ENCODE data around the gene NEU1. TPM values are rescaled to one million over a fixed set of nuclear protein-coding genes. Genes with fewer than 3 reads are reported as not detected.

The NEU1 gene
- total RNA-seq, 1 donor from 2014 or later, result 26.0 TPM

- H3K9me3 ChIP-seq, result no peaks in the 10 kb centered on the region
- intact Hi-C loops (cut with DNase I), result loop anchor here (5.0 kb wide), 2 partner anchors 107 to 152 kb away; partner anchors contain the start of genes DDAH2 and LY6G5C
- TF ChIP-seq, protein P1, sequence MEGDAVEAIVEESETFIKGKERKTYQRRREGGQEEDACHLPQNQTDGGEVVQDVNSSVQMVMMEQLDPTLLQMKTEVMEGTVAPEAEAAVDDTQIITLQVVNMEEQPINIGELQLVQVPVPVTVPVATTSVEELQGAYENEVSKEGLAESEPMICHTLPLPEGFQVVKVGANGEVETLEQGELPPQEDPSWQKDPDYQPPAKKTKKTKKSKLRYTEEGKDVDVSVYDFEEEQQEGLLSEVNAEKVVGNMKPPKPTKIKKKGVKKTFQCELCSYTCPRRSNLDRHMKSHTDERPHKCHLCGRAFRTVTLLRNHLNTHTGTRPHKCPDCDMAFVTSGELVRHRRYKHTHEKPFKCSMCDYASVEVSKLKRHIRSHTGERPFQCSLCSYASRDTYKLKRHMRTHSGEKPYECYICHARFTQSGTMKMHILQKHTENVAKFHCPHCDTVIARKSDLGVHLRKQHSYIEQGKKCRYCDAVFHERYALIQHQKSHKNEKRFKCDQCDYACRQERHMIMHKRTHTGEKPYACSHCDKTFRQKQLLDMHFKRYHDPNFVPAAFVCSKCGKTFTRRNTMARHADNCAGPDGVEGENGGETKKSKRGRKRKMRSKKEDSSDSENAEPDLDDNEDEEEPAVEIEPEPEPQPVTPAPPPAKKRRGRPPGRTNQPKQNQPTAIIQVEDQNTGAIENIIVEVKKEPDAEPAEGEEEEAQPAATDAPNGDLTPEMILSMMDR (IDR thresholded peaks at IDR 0.05), result no peak
- peak; percentile 88 to 94 for TF ChIP-seq POLR2AphosphoS5 (IDR thresholded peaks at IDR 0.05; ENCODE audit: insufficient read depth in 1 of 2, low read depth in 1 of 2)
- TF ChIP-seq POLR2A (IDR thresholded peaks at IDR 0.05), result peak in 1 of 2 donors; percentile 38
- DNase-seq (ENCODE audit: extremely low spot score in 2 of 2), result peak in 1 of 2 donors; percentile 93
- H3K27ac ChIP-seq, result peak overlapping the region; percentile 94
- peaks cover 2 to 30% of the 10 kb centered on the region in 2 donors for H3K36me3 ChIP-seq
- H3K27me3 ChIP-seq, result no peaks in the 10 kb centered on the region
- H3K4me1 ChIP-seq, result peaks cover 69% of the 10 kb centered on the region
- H3K4me3 ChIP-seq, result peak overlapping the region; percentile 78 to 85
These were observed 28.0 kb downstream of the NEU1 start for GRCh38 chr6:31834367-31835250.

- intact Hi-C loops (cut with DNase I), result loop anchor here (5.0 kb wide), 2 partner anchors 104 to 149 kb away; partner anchors contain the start of genes DDAH2 and LY6G5C
- Histone ChIP-seq H3K27me3 (no peaks in the 10 kb centered on the region), H3K9me3 (no peaks in the 10 kb centered on the region), H3K27ac (peak overlapping the region; percentile 94), H3K4me3 (peak overlapping the region; percentile 51 to 74), H3K4me1 (peaks cover 44% of the 10 kb centered on the region), H3K36me3 (peaks cover 0 to 5% of the 10 kb centered on the region in 2 donors)
- peak in 1 of 2 donors; percentile 15 for TF ChIP-seq POLR2AphosphoS5 (IDR thresholded peaks at IDR 0.05; ENCODE audit: insufficient read depth in 1 of 2, low read depth in 1 of 2)
- TF ChIP-seq, protein P1 (IDR thresholded peaks at IDR 0.05), result no peak
- no peak for DNase-seq (ENCODE audit: extremely low spot score in 2 of 2)
These were observed 31.0 kb downstream of the NEU1 start for GRCh38 chr6:31831350-31832215.

GRCh38 chr6:31830886-31831335 lies 31.7 kb downstream of the NEU1 start:
- intact Hi-C loops (cut with DNase I), result loop anchor here (5.0 kb wide), 2 partner anchors 104 to 149 kb away; partner anchors contain the start of genes DDAH2 and LY6G5C
- H3K4me3 ChIP-seq, result peak overlapping the region; percentile 51 to 74
- DNase-seq (ENCODE audit: extremely low spot score in 2 of 2), result no peak
- H3K36me3 ChIP-seq, result peaks cover 0 to 5% of the 10 kb centered on the region in 2 donors
- no peaks in the 10 kb centered on the region for H3K27me3 ChIP-seq
- peaks cover 44% of the 10 kb centered on the region for H3K4me1 ChIP-seq
- TF ChIP-seq, protein P1 (IDR thresholded peaks at IDR 0.05), result no peak
- no peak for TF ChIP-seq POLR2A (IDR thresholded peaks at IDR 0.05)
- no peak for TF ChIP-seq POLR2AphosphoS5 (IDR thresholded peaks at IDR 0.05; ENCODE audit: insufficient read depth in 1 of 2, low read depth in 1 of 2)
- no peaks in the 10 kb centered on the region for H3K9me3 ChIP-seq
- H3K27ac ChIP-seq, result peak overlapping the region; percentile 94

- Histone ChIP-seq H3K4me1 (peaks cover 47% of the 10 kb centered on the region), H3K27ac (peak overlapping the region; percentile 94)
- intact Hi-C loops (cut with DNase I), result loop anchor here (5.0 kb wide), 2 partner anchors 102 to 147 kb away; partner anchors contain the start of genes DDAH2 and LY6G5C
These were observed 32.9 kb downstream of the NEU1 start for GRCh38 chr6:31829633-31830283.

More at GRCh38 chr6:31829633-31830283, 32.9 kb downstream of the NEU1 start:
- Histone ChIP-seq H3K4me3 (peak overlapping the region; percentile 51 to 74), H3K9me3 (no peaks in the 10 kb centered on the region), H3K36me3 (peaks cover 0 to 5% of the 10 kb centered on the region in 2 donors), H3K27me3 (no peaks in the 10 kb centered on the region)
- TF ChIP-seq POLR2AphosphoS5 (IDR thresholded peaks at IDR 0.05; ENCODE audit: insufficient read depth in 1 of 2, low read depth in 1 of 2) (peak; percentile 88 to 98), POLR2A (IDR thresholded peaks at IDR 0.05) (no peak)
- TF ChIP-seq, protein P1 (IDR thresholded peaks at IDR 0.05), result peak in 1 of 3 experiments; percentile 58
- DNase-seq (ENCODE audit: extremely low spot score in 2 of 2), result no peak

Data from vagina (tissue), 2 donors.